ENCODE results near the gene XXYLT1. TPM values are rescaled to one million over a fixed set of nuclear protein-coding genes. Genes with fewer than 3 reads are reported as not detected.
"Not testable (repeated sequence)": the region's sequence is repeated elsewhere in the genome, so short reads cannot be mapped to it uniquely, and the experiment has no call there.

XXYLT1 gene
- total and polyA plus RNA-seq, 10 of the 15 experiments (the other 5 are each of a cell fraction or from before 2014, with no cell fraction given): 1.2 to 14.2 (median 9.3) TPM

GRCh38 chr3:195187609-195188425 is 83.1 kb downstream of the XXYLT1 start:
- POLR2A ChIA-PET: interaction anchor here (0.5 to 1.6 kb wide), 5 partner anchors 10 to 116 kb away, joined by 3 to 7 read pairs (median 4); no protein-coding TSS in a partner anchor
- no peaks in the 10 kb centered on the region for H3K36me3 ChIP-seq (ENCODE audit: control insufficient read depth in 2 of 2, insufficient read depth in 2 of 2, low read length in 1 of 2)
- DNase-seq (ENCODE audit: low read depth, low spot score) (no peak), FAIRE-seq (no peak), ATAC-seq (no peak)
- TF ChIP-seq KAT2A (conservative IDR thresholded peaks at IDR 0.05; ENCODE audit: control insufficient read depth, low read depth, low read length) (no peak), PKNOX1 (IDR thresholded peaks at IDR 0.05) (peak; percentile 42; the same call in 1 of the 2 replicates), EP300 (IDR thresholded peaks at IDR 0.05; ENCODE audit: borderline replicate concordance in 1 of 2, control insufficient read depth in 1 of 2, low read depth in 2 of 2, low read length in 2 of 2) (no peak)
- H3K9ac ChIP-seq (ENCODE audit: control insufficient read depth, insufficient read depth, low read length): no peak overlapping the region
- H2AFZ ChIP-seq (ENCODE audit: control insufficient read depth, low read depth, low read length): no peak overlapping the region
- SMC1A ChIA-PET (ENCODE audit: uncharacterized antibody, unreplicated experiment): interaction anchor here (0.9 to 4.6 kb wide), 13 partner anchors 12 to 502 kb away, joined by 3 to 24 read pairs (median 5); partner anchors contain the start of gene FAM43A
- CTCF ChIA-PET: interaction anchor here (1.2 to 2.1 kb wide), 6 partner anchors 9 to 505 kb away, joined by 3 to 7 read pairs (median 4); no protein-coding TSS in a partner anchor
- H3K4me3 ChIP-seq: no peak overlapping the region
- intact Hi-C loops (cut with micrococcal nuclease; ENCODE audit: unreplicated experiment): no loop called here
- RAD21 ChIA-PET (ENCODE audit: unreplicated experiment): interaction anchor here (1.2 to 2.4 kb wide), 8 partner anchors 13 to 505 kb away, joined by 3 to 9 read pairs (median 4); no protein-coding TSS in a partner anchor
- H3K27ac ChIP-seq (ENCODE audit: control insufficient read depth, insufficient read depth): no peak overlapping the region
- no peaks in the 10 kb centered on the region for H4K20me1 ChIP-seq (ENCODE audit: control insufficient read depth, insufficient read depth)
- H3K9me3 ChIP-seq (replicated peaks; ENCODE audit: control insufficient read depth, insufficient read depth, low read length): peaks cover 5% of the 10 kb centered on the region; the same call in 2 of the 3 replicates
- H3K27me3 ChIP-seq (replicated peaks in 1 of 2; ENCODE audit: control insufficient read depth in 2 of 2, insufficient read depth in 2 of 2, low read length in 1 of 2): no peaks in the 10 kb centered on the region
- in situ Hi-C loops (cut with MboI): no loop called here
- 66% methylated on average over 5 of the region's 5 CpGs for WGBS (ENCODE audit: insufficient coverage, insufficient replicate concordance, low lambda C conversion rate, missing lambda C conversion rate)
- H3K79me2 ChIP-seq (ENCODE audit: control insufficient read depth, insufficient read depth, low read length): no peaks in the 10 kb centered on the region
- no TSS peak for BruUV-seq (replicated peaks)
- no peak overlapping the region for H3K4me2 ChIP-seq (ENCODE audit: control insufficient read depth, insufficient read depth)
- H3K4me1 ChIP-seq (ENCODE audit: control insufficient read depth, insufficient read depth, low read length): peaks cover 6% of the 10 kb centered on the region

- H4K20me1 ChIP-seq (ENCODE audit: control insufficient read depth, insufficient read depth); H3K9ac ChIP-seq (ENCODE audit: control insufficient read depth, insufficient read depth, low read length); H3K79me2 ChIP-seq (ENCODE audit: control insufficient read depth, insufficient read depth, low read length); H3K27ac ChIP-seq (ENCODE audit: control insufficient read depth, insufficient read depth); H3K27me3 ChIP-seq (replicated peaks in 1 of 2; ENCODE audit: control insufficient read depth in 2 of 2, insufficient read depth in 2 of 2, low read length in 1 of 2); H3K9me3 ChIP-seq (replicated peaks; ENCODE audit: control insufficient read depth, insufficient read depth, low read length); DNase-seq (ENCODE audit: low read depth, low spot score); H3K4me1 ChIP-seq (ENCODE audit: control insufficient read depth, insufficient read depth, low read length); BruUV-seq (replicated peaks); ATAC-seq; H3K36me3 ChIP-seq (ENCODE audit: control insufficient read depth in 2 of 2, insufficient read depth in 2 of 2, low read length in 1 of 2); H3K4me3 ChIP-seq; FAIRE-seq; intact Hi-C loops (cut with micrococcal nuclease; ENCODE audit: unreplicated experiment); in situ Hi-C loops (cut with MboI): not testable (repeated sequence)
- 70% methylated on average over 6 of the region's 6 CpGs for WGBS (ENCODE audit: insufficient coverage, insufficient replicate concordance, low lambda C conversion rate, missing lambda C conversion rate)
- H3K4me2 ChIP-seq (ENCODE audit: control insufficient read depth, insufficient read depth): peak overlapping the region; percentile 38; the same call in 1 of the 2 replicates
- ChIA-PET POLR2A (interaction anchor here (0.7 to 1.7 kb wide), 7 partner anchors 11 to 71 kb away, joined by 3 to 9 read pairs (median 3); no protein-coding TSS in a partner anchor), CTCF (interaction anchor here (0.5 to 2.1 kb wide), 7 partner anchors 14 to 872 kb away, joined by 3 to 7 read pairs (median 4); no protein-coding TSS in a partner anchor), RAD21 (ENCODE audit: unreplicated experiment) (interaction anchor here (0.7 to 2.4 kb wide), 10 partner anchors 12 to 231 kb away, joined by 3 to 9 read pairs (median 3); no protein-coding TSS in a partner anchor), SMC1A (ENCODE audit: uncharacterized antibody, unreplicated experiment) (interaction anchor here (0.9 to 4.6 kb wide), 8 partner anchors 9 to 72 kb away, joined by 3 to 24 read pairs (median 6); no protein-coding TSS in a partner anchor)
- H2AFZ ChIP-seq (ENCODE audit: control insufficient read depth, low read depth, low read length): peak overlapping the region; percentile 46
Measured at GRCh38 chr3:195186710-195187047, 84.3 kb downstream of the XXYLT1 start.
